K562 (cell line): ENCODE data around the gene FOXL2NB. TPM values are rescaled to one million over a fixed set of nuclear protein-coding genes. Genes with fewer than 3 reads are reported as not detected.

Source experiments
- ATAC-seq: fragments of 200-7000 bp; cut with Tn5 transposase; 3 replicates; pipeline ENCODE4 v1.9.1; 2020; ENCODE audit warnings: moderate library complexity
- BruUV-seq: library from RNA; stranded (reverse); fragments of 400-500 nt; replicated peaks from 2 replicates; lab custom pipeline; 2021; lab: Mats Ljungman, UMichigan
- CTCF ChIA-PET: fragments of 300-600 bp; formaldehyde crosslinking; extraction: SDS; loops from one replicate; lab custom pipeline; 2021; ENCODE audit warnings: low intra/inter-chr PET ratio; lab: Yijun Ruan, JAX
- POLR2A ChIA-PET: fragments of 300-600, 350-650 bp; sonication (Branson Sonifier 250); formaldehyde crosslinking; extraction: SDS; loops from one replicate; lab custom pipeline; 2021; ENCODE audit warnings: antibody characterized with exemption, inconsistent platforms; lab: Yijun Ruan, JAX
- DNase-seq, 4 experiments: peaks; one replicate each; pipeline versions ENCODE4 v3.0.0 to v3.0.0-alpha.2; 2011 to 2018; ENCODE audit warnings: low spot score in 3 of 4, mixed read lengths in 3 of 4; ENCODE audit errors: extremely low read depth in 1 of 4
- FAIRE-seq: peaks from 2 replicates; lab custom pipeline; 2011; peaks lifted over from hg19 to GRCh38; lab: Jason Lieb, UNC
- H2AFZ ChIP-seq: 2 replicates; pipeline ENCODE4 v1.6.0; 2011; ENCODE audit warnings: low read depth, low read length, control low read depth, inconsistent platforms
- H3K27ac ChIP-seq: fragments of 200-600 bp; 3 replicates; pipeline ENCODE4 v1.8.0; 2011; ENCODE audit warnings: low read depth, mild to moderate bottlenecking, control low read depth, inconsistent platforms, low read length, moderate library complexity, mixed read lengths; ENCODE audit errors: extremely low read depth
- H3K27me3 ChIP-seq, 2 experiments: fragments of 300-600 bp in 1 of 2; 2 replicates in 1 of 2; 3 replicates in 1 of 2; pipeline versions ENCODE4 v1.6.0 to v1.8.0; 2011; ENCODE audit warnings: inconsistent platforms in 2 of 2, low read length in 2 of 2, mild to moderate bottlenecking in 1 of 2, mixed read lengths in 1 of 2, moderate library complexity in 1 of 2; ENCODE audit not compliant: control insufficient read depth in 2 of 2, insufficient read depth in 2 of 2
- H3K36me3 ChIP-seq: fragments of 300-600 bp; 3 replicates; pipeline ENCODE4 v1.8.0; 2011; ENCODE audit warnings: mild to moderate bottlenecking, low read length, inconsistent platforms; ENCODE audit not compliant: control insufficient read depth, insufficient read depth
- H3K4me1 ChIP-seq, 2 experiments: fragments of 200-600 bp in 1 of 2; replicated peaks in 1 of 2; 2 replicates in 1 of 2; 3 replicates in 1 of 2; pipeline versions ENCODE4 v1.5.1 to v1.8.0; 2011; ENCODE audit warnings: inconsistent platforms in 2 of 2, low read length in 2 of 2, mild to moderate bottlenecking in 1 of 2, mixed read lengths in 1 of 2, moderate library complexity in 1 of 2; ENCODE audit not compliant: control insufficient read depth in 2 of 2, insufficient read depth in 2 of 2
- H3K4me2 ChIP-seq: 2 replicates; pipeline ENCODE4 v1.6.1; 2011; ENCODE audit warnings: low read length, control low read depth, inconsistent platforms, mixed read lengths; ENCODE audit not compliant: insufficient read depth
- H3K4me3 ChIP-seq: fragments of 200-600 bp; sonication (generic), shearing (Covaris generic); 2 replicates; pipeline ENCODE4 v1.5.1; 2016; ENCODE audit warnings: control low read depth, inconsistent platforms
- H3K79me2 ChIP-seq: fragments of 200-600 bp; 3 replicates; pipeline ENCODE4 v1.8.0; 2011; ENCODE audit warnings: low read length, inconsistent platforms; ENCODE audit not compliant: control insufficient read depth, insufficient read depth
- H3K9ac ChIP-seq, 2 experiments: 2 replicates each; pipeline versions ENCODE4 v1.6.0 to v1.6.1; 2011; ENCODE audit warnings: low read depth in 2 of 2, low read length in 2 of 2, control low read depth in 1 of 2, inconsistent platforms in 1 of 2, mild to moderate bottlenecking in 1 of 2, mixed read lengths in 1 of 2; ENCODE audit not compliant: insufficient read depth in 1 of 2
- H3K9me1 ChIP-seq: one replicate; pipeline ENCODE4 v1.6.0; 2011; ENCODE audit warnings: inconsistent platforms, mild to moderate bottlenecking, low read length, moderate library complexity; ENCODE audit not compliant: control insufficient read depth, insufficient read depth
- H3K9me3 ChIP-seq: replicated peaks from 2 replicates; pipeline ENCODE4 v1.5.1; 2011; ENCODE audit warnings: low read depth, low read length, inconsistent platforms; ENCODE audit not compliant: control insufficient read depth, insufficient read depth
- H4K20me1 ChIP-seq: replicated peaks from 2 replicates; pipeline ENCODE4 v1.6.1; 2011; ENCODE audit warnings: low read length, inconsistent platforms, mixed read lengths; ENCODE audit not compliant: control insufficient read depth, insufficient read depth
- FIP1L1 ChIP-seq: fragments of 200-400 bp; formaldehyde crosslinking; IDR thresholded peaks from 2 replicates; pipeline ENCODE4 v1.6.1; 2018; ENCODE audit warnings: mild to moderate bottlenecking, low read depth, low read length; ENCODE audit not compliant: poor library complexity, severe bottlenecking
- MECOM ChIP-seq: fragments of 250-450 bp; sonication (Bioruptor Pico); IDR thresholded peaks from 2 replicates; pipeline ENCODE4 v1.8.0; 2022; ENCODE audit warnings: inconsistent platforms
- RAD51 ChIP-seq: fragments of 450-650 bp; IDR thresholded peaks from 2 replicates; pipeline ENCODE4 v1.7.1; 2016; ENCODE audit warnings: low read depth, mild to moderate bottlenecking, borderline replicate concordance
- SMARCC2 ChIP-seq: fragments of 450-650 bp; IDR thresholded peaks from 2 replicates; pipeline ENCODE4 v1.6.1; 2017; ENCODE audit warnings: antibody characterized with exemption, moderate library complexity, mild to moderate bottlenecking, low read depth
- WGBS: fragments of 100-300 bp; shearing (Covaris generic); methylation state at CpG from one replicate; pipeline ENCODE4 v1.1.6; 2016; ENCODE audit warnings: low coverage, mixed read lengths; ENCODE audit not compliant: insufficient coverage; ENCODE audit errors: missing lambda C conversion rate; 5-methylcytosine and 5-hydroxymethylcytosine counted together
- in situ Hi-C: fragments of 300-500 bp; cut with MboI; formaldehyde crosslinking; loops from 4 replicates; pipeline ENCODE4 v1.15.0; 2018; ENCODE audit warnings: inconsistent platforms, mixed read lengths
- intact Hi-C: fragments of 100-400 bp; cut with micrococcal nuclease; formaldehyde crosslinking; loops from 2 replicates; pipeline ENCODE4 v1.14.2; 2022
- polyA plus RNA-seq, 8 experiments: library from polyadenylated mRNA; depleted of rRNA in 4 of 8; stranded (reverse) in 5 of 8; unstranded in 3 of 8; fragments of >200 nt; fragmentation: Nextera tagmentation in 2 of 8; fragmentation: Illumina TruSeq in 1 of 8; extraction: Ambion mirVana in 2 of 8; extraction: Trizol in 1 of 8; gene quantifications; 2 replicates each; pipeline versions ENCODE4 v1.2.1 to v1.2.3, GENCODE V29; 2011 to 2014; ENCODE audit warnings: inconsistent platforms in 1 of 8, missing spikeins in 1 of 8
- total RNA-seq, 7 experiments: library from RNA; depleted of rRNA in 6 of 7; stranded (reverse); fragments of >200 nt in 6 of 7; fragmentation: Illumina TruSeq in 2 of 7; extraction: Trizol in 2 of 7; gene quantifications; 2 replicates each; pipeline versions ENCODE4 v1.2.1 to v1.2.3, GENCODE V29; 2011 to 2021; ENCODE audit warnings: low replicate concordance in 1 of 7
- TF ChIP-seq, protein P1 (sequence below): fragments of 200-800 bp; sonication (Bioruptor generic); IDR thresholded peaks from 2 replicates; pipeline ENCODE4 v1.6.1; 2017; ENCODE audit warnings: missing genetic modification characterization, missing compliant biosample characterization

FOXL2NB gene
- total and polyA plus RNA-seq, 9 of the 15 experiments (the other 6 are each of a cell fraction or from before 2014, with no cell fraction given), result 0.71 to 17.4 (median 9.0) TPM

DNA sequence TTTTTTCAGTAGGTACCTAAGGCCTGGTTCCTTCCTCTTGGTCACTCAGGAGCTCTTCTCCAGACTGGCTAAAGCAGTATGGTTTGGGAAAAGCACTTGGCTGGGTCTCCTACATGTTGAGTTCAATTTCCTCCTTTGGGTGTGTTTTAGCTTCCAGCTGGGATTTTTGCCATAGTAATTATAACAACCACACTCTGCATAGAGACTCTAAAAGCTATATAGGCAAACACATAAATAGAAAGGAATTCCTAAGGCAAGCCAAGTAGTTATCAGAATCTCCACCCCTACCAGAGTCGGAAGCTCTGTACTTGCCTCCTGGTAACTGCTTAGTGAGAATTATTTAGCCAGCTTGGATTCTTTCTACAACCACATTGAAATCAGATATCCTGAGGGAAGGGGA, 48.7 kb upstream of the FOXL2NB start:
- ChIA-PET CTCF (no interaction called here), POLR2A (interaction anchor here (0.7 to 2.6 kb wide), 8 partner anchors 8 to 23 kb away, joined by 3 to 14 read pairs (median 5); no protein-coding TSS in a partner anchor)
- intact Hi-C loops (no loop called here), in situ Hi-C loops (no loop called here)
- H3K4me3 ChIP-seq, result no peak overlapping the region
- ATAC-seq (peak; percentile 43), FAIRE-seq (peak; percentile 65), DNase-seq (peak in 1 of 4 experiments; percentile 33)
- no peaks in the 10 kb centered on the region for H3K79me2 ChIP-seq
- no peaks in the 10 kb centered on the region for H4K20me1 ChIP-seq
- peak overlapping the region; percentile 37; the same call in 2 of the 3 replicates for H3K27ac ChIP-seq
- H3K4me2 ChIP-seq, result peak overlapping the region; percentile 32; the same call in 1 of the 2 replicates
- TF ChIP-seq SMARCC2 (no peak), MECOM (CRISPR knock-in tag) (no peak), RAD51 (0 out of 2 replicates have a peak, but pooled peaks have one; percentile 9), FIP1L1 (no peak)
- TF ChIP-seq, protein P1, sequence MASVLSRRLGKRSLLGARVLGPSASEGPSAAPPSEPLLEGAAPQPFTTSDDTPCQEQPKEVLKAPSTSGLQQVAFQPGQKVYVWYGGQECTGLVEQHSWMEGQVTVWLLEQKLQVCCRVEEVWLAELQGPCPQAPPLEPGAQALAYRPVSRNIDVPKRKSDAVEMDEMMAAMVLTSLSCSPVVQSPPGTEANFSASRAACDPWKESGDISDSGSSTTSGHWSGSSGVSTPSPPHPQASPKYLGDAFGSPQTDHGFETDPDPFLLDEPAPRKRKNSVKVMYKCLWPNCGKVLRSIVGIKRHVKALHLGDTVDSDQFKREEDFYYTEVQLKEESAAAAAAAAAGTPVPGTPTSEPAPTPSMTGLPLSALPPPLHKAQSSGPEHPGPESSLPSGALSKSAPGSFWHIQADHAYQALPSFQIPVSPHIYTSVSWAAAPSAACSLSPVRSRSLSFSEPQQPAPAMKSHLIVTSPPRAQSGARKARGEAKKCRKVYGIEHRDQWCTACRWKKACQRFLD (CRISPR knock-in tag), result 0 out of 2 replicates have a peak, but pooled peaks have one; percentile 0
- H3K36me3 ChIP-seq, result no peaks in the 10 kb centered on the region
- no peaks in the 10 kb centered on the region for H3K9me3 ChIP-seq
- H2AFZ ChIP-seq, result peak overlapping the region; percentile 60
- H3K27me3 ChIP-seq, result no peaks in the 10 kb centered on the region
- no peaks in the 10 kb centered on the region for H3K9me1 ChIP-seq
- H3K4me1 ChIP-seq, result peaks cover 10 to 16% of the 10 kb centered on the region in 2 experiments; a peak in 3 of 5 replicates
- no TSS peak for BruUV-seq
- 10% methylated on average over 1 of the region's 1 CpG for WGBS
- peak overlapping the region in 1 of 2 experiments; percentile 19; a peak in 2 of 4 replicates for H3K9ac ChIP-seq
